AG09309 (cell line): ENCODE data around the gene LAMTOR1.
"Not testable (repeated sequence)": the region's sequence is repeated elsewhere in the genome, so short reads cannot be mapped to it uniquely, and the experiment has no call there.

Experiments used
- DNase-seq: peaks from one replicate; pipeline ENCODE4 v3.0.0-alpha.2; 2010; ENCODE audit warnings: low read depth
- H3K4me3 ChIP-seq: 2 replicates; pipeline ENCODE4 v1.5.1; 2011; ENCODE audit warnings: mild to moderate bottlenecking, low read depth, low read length, moderate library complexity; ENCODE audit not compliant: control insufficient read depth
- TF ChIP-seq, protein P1 (sequence below): IDR thresholded peaks from 2 replicates; pipeline ENCODE4 v1.5.1; 2011; ENCODE audit warnings: mild to moderate bottlenecking, low read depth, low read length, inconsistent platforms; ENCODE audit not compliant: insufficient read depth, control insufficient read depth; ENCODE audit errors: missing control alignments

Gene LAMTOR1

DNA sequence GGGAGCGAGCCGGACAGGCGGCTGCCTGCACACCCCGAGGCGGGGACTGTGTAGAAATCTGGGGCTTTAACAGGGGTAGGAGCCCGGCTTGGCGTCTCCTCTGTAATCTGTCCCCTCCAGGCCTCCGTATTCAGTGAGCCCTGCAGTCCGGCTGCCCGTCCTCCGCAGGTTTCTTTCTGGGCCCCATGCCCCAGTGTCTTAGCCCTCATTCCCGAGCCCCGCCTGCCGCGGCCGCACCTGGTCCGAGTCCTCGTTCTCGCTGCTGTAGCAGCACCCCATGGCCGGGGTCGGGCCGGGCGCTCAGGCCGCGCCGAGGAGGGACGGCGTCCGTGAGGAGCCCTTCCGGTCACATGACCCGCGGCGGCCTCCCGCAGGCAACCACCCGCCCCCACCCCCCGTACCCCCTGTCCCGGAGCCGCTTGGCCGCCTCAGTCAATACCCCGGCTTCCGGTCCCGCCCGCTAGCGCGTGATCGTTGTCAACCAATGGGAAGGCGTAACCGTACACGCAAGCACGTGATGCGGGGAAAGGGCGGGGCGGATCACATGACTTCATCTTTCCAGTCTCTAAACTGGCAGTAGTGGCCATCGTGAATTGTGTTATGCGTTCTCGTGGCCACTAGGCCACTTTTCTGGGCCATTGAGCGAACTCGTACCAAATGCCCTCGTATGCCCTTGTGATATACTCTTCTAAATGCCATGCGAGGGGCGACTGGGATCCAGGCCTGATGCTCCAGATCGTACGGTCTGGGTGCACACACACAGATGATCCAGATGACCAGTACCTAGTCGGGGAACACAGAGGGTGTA lies at the start of gene LAMTOR1:
Gene LAMTOR1 (minus strand): TSS at position 352 of the 808 bp plus-strand sequence. CDS start 73 bp downstream, at position 279.
- H3K4me3 ChIP-seq, result peak within 1 kb of the TSS; percentile 87
- TF ChIP-seq, protein P1, sequence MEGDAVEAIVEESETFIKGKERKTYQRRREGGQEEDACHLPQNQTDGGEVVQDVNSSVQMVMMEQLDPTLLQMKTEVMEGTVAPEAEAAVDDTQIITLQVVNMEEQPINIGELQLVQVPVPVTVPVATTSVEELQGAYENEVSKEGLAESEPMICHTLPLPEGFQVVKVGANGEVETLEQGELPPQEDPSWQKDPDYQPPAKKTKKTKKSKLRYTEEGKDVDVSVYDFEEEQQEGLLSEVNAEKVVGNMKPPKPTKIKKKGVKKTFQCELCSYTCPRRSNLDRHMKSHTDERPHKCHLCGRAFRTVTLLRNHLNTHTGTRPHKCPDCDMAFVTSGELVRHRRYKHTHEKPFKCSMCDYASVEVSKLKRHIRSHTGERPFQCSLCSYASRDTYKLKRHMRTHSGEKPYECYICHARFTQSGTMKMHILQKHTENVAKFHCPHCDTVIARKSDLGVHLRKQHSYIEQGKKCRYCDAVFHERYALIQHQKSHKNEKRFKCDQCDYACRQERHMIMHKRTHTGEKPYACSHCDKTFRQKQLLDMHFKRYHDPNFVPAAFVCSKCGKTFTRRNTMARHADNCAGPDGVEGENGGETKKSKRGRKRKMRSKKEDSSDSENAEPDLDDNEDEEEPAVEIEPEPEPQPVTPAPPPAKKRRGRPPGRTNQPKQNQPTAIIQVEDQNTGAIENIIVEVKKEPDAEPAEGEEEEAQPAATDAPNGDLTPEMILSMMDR, result peak; percentile 38
- DNase-seq, result peak; percentile 94

DNA sequence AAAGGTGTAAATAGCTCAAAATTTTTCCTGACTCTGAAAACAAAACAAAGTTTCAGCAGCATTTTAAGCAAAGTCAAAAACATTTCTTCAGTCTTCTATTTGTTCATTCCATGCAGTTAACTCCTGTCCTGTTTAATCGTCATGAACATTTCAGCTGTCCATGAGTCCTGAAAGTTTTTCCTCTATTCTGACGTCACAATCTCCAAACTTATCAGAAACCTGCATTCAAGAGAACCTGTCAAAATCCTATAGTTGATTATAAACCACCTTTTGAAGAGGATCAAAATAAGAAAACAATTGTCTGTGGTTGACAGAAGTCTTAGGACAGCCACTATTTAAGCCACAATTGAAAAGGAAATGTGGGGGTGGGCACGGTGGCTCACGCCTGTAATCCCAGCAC lies 47.8 kb upstream of the LAMTOR1 start:
- DNase-seq, result no peak
- no peak overlapping the region for H3K4me3 ChIP-seq
- TF ChIP-seq, protein P1, result no peak

DNA sequence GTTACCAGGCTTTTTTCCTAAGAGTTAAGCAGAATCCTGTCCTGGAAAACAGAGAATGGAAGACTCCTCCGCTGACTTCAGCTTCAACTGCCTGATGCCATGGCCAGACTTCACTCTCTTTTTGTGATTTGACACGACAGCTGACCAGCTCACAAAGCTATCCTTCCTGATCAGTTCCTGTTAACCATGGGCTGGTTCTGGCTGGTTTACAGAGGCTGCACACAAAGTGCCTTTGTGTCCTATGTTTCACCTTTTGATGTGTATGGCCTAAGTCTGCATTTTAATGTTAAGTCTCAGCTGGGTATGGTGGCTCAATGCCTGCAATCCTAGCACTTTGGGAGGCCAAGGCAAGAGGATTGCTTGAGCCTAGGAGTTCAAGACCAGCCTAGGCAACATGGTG lies 43.5 kb upstream of the LAMTOR1 start:
- TF ChIP-seq, protein P1, result no peak
- H3K4me3 ChIP-seq, result no peak overlapping the region
- DNase-seq, result no peak

DNA sequence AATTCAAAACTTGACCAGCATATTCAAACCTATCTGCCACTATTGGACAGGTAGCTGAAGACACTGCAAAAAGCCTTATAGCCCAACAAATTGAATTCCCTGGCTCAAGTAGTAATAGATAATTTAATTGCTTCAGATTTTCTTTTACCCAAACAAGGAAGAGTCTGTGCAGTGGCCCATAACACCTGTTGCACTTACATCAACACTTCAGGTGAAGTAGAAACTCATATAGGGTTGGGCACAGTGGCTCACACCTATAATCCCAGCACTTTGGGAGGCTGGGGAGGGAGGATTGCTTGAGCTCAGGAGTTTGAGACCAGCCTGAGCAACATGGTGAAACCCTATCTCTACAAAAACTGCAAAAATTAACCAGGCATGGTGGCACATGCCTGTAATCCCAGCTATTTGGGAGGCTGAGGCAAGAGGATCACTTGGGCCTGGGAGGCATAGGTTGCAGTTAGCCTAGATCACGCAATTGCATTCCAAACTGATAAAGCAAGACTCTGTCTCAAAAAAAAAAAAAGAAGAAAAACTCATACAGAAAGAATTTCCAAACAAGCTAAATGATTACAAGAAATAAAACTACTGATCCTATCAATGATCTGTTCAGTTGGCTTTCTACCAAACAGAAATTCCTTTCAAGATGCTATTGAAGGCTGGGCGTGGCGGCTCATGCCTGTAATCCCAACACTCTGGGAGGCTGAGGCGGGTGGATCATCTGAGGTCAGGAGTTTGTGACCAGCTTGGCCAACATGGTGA lies 41.9 kb upstream of the LAMTOR1 start:
- TF ChIP-seq, protein P1, result no peak
- no peak overlapping the region for H3K4me3 ChIP-seq
- peak; percentile 70 for DNase-seq

DNA sequence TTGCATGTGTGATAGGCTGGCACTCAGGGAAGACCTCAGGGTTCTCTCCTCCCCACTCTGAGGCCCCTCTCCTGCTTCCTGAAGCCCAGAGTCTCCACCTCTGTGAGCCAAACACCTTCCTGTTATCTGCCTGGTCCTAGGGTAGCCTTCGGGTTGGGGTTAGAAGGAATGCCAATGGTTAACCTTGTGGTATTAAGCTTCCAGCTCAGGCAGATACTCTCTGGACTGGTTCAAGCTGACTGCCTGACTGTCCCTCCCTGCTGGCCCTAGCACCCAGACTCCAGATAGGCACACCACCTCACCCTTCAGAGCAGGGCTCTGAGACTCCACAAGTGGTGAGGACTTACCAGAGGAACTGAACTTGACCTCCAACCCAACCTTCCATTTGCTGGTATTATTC lies 39.4 kb upstream of the LAMTOR1 start:
- H3K4me3 ChIP-seq, DNase-seq: not testable (repeated sequence)

DNA sequence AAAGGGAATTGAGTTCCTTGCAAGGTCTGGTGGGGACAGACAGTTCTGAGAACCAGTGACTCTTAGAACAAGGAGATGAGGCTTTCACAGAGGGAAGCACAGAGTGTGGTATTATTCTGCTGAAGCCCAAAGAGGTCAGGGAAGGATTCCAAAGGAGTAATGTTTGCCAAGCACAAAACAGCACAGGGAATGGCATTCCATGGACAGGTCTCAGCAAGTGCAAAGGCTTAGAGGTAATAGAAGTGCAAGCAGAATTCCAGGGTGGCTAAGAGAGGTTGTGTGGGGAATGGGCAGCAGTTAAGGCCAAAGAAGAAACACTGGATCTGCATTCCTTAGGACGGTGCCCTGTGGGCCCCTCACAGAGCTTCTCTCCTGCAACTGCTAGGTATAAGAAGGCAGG lies 39.0 kb upstream of the LAMTOR1 start:
- not testable (repeated sequence) for H3K4me3 ChIP-seq, DNase-seq

DNA sequence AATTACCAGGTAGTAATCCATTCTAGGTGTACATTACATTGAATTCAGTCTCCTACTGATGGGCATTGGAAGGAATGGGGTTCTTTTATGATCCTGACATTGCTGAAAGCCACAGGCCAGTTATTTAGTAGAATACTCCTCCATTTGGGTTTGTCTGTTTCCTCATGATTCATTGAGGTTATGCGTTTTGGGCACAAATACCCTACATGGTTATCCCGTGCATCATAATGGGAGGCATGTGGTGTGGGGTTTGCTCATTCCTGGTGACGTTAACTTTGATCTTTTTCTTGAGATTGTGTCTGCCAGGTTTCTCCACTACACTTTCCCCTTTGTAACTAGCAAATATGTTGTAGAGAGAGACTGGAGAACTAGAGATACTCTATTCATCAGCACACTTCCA lies 38.0 kb upstream of the LAMTOR1 start:
- TF ChIP-seq, protein P1, result no peak

DNA sequence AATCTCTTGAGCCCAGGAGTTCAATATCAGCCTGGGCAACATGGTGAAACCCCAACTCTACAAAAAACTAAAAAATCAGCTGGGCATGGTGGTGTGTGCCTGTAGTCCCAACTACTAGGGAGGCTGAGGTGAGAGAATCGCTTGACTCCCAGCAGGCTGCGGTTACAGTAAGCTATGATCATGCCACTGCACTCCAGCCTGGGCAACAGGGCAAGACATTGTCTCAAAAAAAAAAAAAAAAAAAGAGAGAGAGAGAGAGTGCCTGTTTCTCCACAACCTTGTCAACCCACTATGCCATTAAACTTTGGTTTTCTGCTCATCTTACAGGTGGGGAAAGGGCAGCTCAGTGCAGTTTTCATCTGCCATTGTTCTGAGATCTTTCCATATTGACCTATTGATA lies 37.6 kb upstream of the LAMTOR1 start:
- TF ChIP-seq, protein P1, result no peak
- H3K4me3 ChIP-seq, result no peak overlapping the region
- DNase-seq, result no peak

More for the DNA sequence above, 38.0 kb upstream of the LAMTOR1 start:
- DNase-seq, result peak; percentile 84
- H3K4me3 ChIP-seq, result no peak overlapping the region
